MCF 10A (cell line): ENCODE data around the gene LTBP4. TPM values are rescaled to one million over a fixed set of nuclear protein-coding genes. Genes with fewer than 3 reads are reported as not detected.

Experiments
- BruUV-seq: library from RNA; stranded (reverse); fragments of 400-500 nt; replicated peaks from 2 replicates; lab custom pipeline; 2021; lab: Mats Ljungman, UMichigan
- CTCF ChIA-PET: fragments of 300-600 bp; sonication (Branson Sonifier 250); formaldehyde crosslinking; extraction: SDS; loops from one replicate; lab custom pipeline; 2021; ENCODE audit warnings: antibody characterized with exemption, inconsistent platforms; lab: Yijun Ruan, JAX
- POLR2A ChIA-PET: fragments of 300-600, 350-650 bp; sonication (Branson Sonifier 250); formaldehyde crosslinking; extraction: SDS; loops from one replicate; lab custom pipeline; 2020; ENCODE audit warnings: antibody characterized with exemption, inconsistent platforms; lab: Yijun Ruan, JAX
- DNase-seq: peaks from one replicate; pipeline ENCODE4 v3.0.0-alpha.2; 2018; ENCODE audit not compliant: unreplicated experiment
- H3K27ac Mint-ChIP-seq: one replicate; pipeline ENCODE4 v1.8.0; 2022; ENCODE audit warnings: mild to moderate bottlenecking, low read depth, mixed read lengths; ENCODE audit not compliant: unreplicated experiment
- H3K27me3 Mint-ChIP-seq: one replicate; pipeline ENCODE4 v1.8.0; 2022; ENCODE audit warnings: mixed read lengths; ENCODE audit not compliant: insufficient read depth, unreplicated experiment
- H3K36me3 Mint-ChIP-seq: one replicate; pipeline ENCODE4 v1.8.0; 2022; ENCODE audit warnings: mild to moderate bottlenecking, moderate library complexity, mixed read lengths; ENCODE audit not compliant: insufficient read depth, unreplicated experiment
- H3K4me1 Mint-ChIP-seq: one replicate; pipeline ENCODE4 v1.8.0; 2022; ENCODE audit warnings: mixed read lengths; ENCODE audit not compliant: insufficient read depth, unreplicated experiment
- H3K4me3 Mint-ChIP-seq: one replicate; pipeline ENCODE4 v1.8.0; 2022; ENCODE audit warnings: mild to moderate bottlenecking, moderate library complexity, mixed read lengths; ENCODE audit not compliant: unreplicated experiment
- H3K9me3 Mint-ChIP-seq: one replicate; pipeline ENCODE4 v1.8.0; 2022; ENCODE audit warnings: mixed read lengths; ENCODE audit not compliant: unreplicated experiment
- CTCF ChIP-seq: fragments of 200-600 bp; IDR thresholded peaks from one replicate; pipeline ENCODE4 v1.8.0; 2022; ENCODE audit warnings: antibody characterized with exemption, mild to moderate bottlenecking; ENCODE audit not compliant: unreplicated experiment
- intact Hi-C: fragments of 100-400 bp; cut with micrococcal nuclease; formaldehyde crosslinking; loops from 2 replicates; pipeline ENCODE4 v1.14.1; 2022
- total RNA-seq: library from RNA; stranded (reverse); gene quantifications from 2 replicates; pipeline ENCODE4 v1.2.3, GENCODE V29; 2022

Gene LTBP4
- total RNA-seq, 1 experiment from 2014 or later: 76.4 TPM

DNA sequence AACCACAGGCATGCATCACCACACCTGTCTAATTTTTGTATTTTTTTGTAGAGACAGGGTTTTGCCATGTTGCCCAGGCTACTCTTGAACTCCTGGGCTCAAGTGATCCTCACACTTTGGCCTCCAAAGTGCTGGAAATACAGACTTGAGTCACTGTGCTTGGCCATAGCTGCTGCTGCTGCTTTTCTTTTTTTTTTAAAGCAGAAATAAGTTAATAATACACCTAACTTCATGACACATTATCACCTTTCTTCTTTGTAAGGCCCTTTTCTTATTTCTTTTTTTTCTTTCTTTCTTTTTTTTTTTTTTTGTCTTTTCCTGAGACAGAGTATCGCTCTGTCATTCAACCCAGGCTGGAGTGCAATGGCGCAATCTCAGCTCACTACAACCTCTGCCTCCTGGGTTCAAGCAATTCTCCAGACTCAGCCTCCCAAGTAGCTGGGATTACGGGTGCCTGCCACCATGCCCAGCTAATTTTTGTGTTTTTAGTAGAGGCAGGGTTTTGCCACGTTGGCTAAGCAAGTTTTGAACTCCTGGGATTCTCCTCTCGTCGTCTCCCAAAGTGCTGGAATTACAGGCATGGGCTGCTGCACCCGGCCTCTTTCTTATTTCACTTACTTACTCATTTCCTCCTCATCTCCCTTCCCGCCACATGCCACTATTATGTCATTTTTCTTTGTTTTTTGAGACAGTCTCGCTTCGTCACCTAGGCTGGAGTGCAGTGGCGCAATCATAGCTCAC, 15.8 kb upstream of the LTBP4 start:
- Mint-ChIP-seq H3K4me1 (peaks cover 24% of the 10 kb centered on the region), H3K4me3 (no peak overlapping the region), H3K36me3 (peaks cover 16% of the 10 kb centered on the region), H3K27me3 (no peaks in the 10 kb centered on the region), H3K9me3 (no peaks in the 10 kb centered on the region), H3K27ac (peak overlapping the region; percentile 6)
- TF ChIP-seq CTCF: no peak
- ChIA-PET POLR2A (interaction anchor here (0.9 to 1.5 kb wide), 6 partner anchors 10 to 167 kb away, joined by 3 to 4 read pairs (median 3); partner anchors contain the start of gene BLVRB), CTCF (interaction anchor here (0.5 to 1.3 kb wide), 2 partner anchors 14 to 125 kb away, joined by 3 to 6 read pairs; no protein-coding TSS in a partner anchor)
- intact Hi-C loops: no loop called here
- peak; percentile 91 for DNase-seq
- no TSS peak for BruUV-seq

- Mint-ChIP-seq H3K36me3 (peaks cover 14% of the 10 kb centered on the region), H3K27ac (peak overlapping the region; percentile 6)
- no peak for TF ChIP-seq CTCF
Observed at GRCh38 chr19:40585982-40586422, 15.2 kb upstream of the LTBP4 start.

DNA sequence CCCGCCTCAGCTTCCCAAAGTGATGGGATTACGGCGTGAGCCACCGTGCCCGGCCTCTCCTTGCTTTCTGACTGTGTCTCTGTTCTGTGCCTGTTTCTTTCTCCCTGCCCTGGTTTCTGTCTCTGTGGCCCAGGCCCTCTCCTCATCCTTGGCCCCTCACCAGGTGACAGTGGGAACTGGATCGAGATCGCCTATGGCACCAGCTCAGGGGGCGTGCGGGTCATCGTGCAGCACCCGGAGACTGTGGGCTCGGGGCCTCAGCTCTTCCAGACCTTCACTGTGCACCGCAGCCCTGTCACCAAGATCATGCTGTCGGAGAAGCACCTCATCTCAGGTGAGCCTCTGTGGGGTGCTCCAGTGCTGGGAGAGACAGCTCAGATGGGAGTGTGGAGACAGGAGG, 14.6 kb upstream of the LTBP4 start:
- no peak overlapping the region for H3K4me3 Mint-ChIP-seq
- H3K36me3 Mint-ChIP-seq: peaks cover 8% of the 10 kb centered on the region
- intact Hi-C loops: no loop called here
- no TSS peak for BruUV-seq
- DNase-seq: no peak
- peaks cover 24% of the 10 kb centered on the region for H3K4me1 Mint-ChIP-seq
- CTCF ChIA-PET: interaction anchor here (0.6 to 1.1 kb wide), 5 partner anchors 12 to 281 kb away, joined by 3 to 6 read pairs (median 3); no protein-coding TSS in a partner anchor
- H3K27me3 Mint-ChIP-seq: no peaks in the 10 kb centered on the region
- POLR2A ChIA-PET: interaction anchor here (0.9 to 1.5 kb wide), 3 partner anchors 9 to 23 kb away, joined by 3 read pairs; no protein-coding TSS in a partner anchor
- peak overlapping the region; percentile 6 for H3K27ac Mint-ChIP-seq
- no peaks in the 10 kb centered on the region for H3K9me3 Mint-ChIP-seq
- no peak for TF ChIP-seq CTCF

More at GRCh38 chr19:40585982-40586422, 15.2 kb upstream of the LTBP4 start:
- ChIA-PET POLR2A (interaction anchor here (0.9 to 1.5 kb wide), 6 partner anchors 9 to 167 kb away, joined by 3 to 4 read pairs (median 3); partner anchors contain the start of gene BLVRB), CTCF (interaction anchor here (0.5 to 1.3 kb wide), 5 partner anchors 11 to 281 kb away, joined by 3 to 6 read pairs (median 3); no protein-coding TSS in a partner anchor)
- BruUV-seq: no TSS peak
- Mint-ChIP-seq H3K27me3 (no peaks in the 10 kb centered on the region), H3K9me3 (no peaks in the 10 kb centered on the region), H3K4me1 (peaks cover 24% of the 10 kb centered on the region), H3K4me3 (peak overlapping the region; percentile 6)
- intact Hi-C loops: no loop called here
- no peak for DNase-seq
